ENCODE data around the gene CLUH.

CLUH gene

DNA sequence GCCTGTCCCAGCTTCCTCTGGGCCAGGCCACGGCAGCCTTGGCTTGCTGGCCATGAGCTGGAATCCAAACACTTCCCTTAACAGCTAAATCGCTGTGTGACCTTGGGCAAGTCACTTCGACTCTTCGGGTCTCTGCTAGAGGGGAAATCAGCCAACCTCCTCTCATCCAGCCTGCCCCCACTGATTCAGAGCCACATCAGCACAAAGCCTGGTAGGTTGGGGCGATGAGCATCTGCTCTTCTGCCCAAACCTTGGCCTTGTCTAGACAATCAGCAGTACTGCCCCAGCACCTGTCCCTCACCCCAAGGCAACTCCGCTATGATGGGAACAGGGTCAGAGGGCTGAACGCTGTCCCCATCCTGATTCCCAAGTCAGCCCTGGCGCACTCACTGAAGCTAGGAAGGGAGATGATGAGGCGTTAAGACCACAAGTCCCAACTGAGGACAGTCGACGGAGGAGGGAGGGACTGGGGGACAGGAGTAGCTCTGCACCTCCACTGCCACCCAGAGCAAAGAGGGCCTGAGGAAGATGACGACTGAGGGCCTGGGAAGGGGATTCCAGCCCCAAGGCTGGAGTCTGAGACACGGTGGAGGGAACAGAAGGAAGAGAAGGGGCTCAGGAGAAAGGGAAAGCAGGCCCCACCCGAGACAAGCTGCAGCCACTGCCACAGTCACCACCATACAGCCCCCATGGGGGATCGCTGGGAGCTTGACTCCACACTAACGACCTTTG, 1.3 kb downstream of the CLUH start:
- peak overlapping the region; percentile 79 for H3K4me3 ChIP-seq (ENCODE audit: low read depth, low read length)
- TF ChIP-seq, protein P1, sequence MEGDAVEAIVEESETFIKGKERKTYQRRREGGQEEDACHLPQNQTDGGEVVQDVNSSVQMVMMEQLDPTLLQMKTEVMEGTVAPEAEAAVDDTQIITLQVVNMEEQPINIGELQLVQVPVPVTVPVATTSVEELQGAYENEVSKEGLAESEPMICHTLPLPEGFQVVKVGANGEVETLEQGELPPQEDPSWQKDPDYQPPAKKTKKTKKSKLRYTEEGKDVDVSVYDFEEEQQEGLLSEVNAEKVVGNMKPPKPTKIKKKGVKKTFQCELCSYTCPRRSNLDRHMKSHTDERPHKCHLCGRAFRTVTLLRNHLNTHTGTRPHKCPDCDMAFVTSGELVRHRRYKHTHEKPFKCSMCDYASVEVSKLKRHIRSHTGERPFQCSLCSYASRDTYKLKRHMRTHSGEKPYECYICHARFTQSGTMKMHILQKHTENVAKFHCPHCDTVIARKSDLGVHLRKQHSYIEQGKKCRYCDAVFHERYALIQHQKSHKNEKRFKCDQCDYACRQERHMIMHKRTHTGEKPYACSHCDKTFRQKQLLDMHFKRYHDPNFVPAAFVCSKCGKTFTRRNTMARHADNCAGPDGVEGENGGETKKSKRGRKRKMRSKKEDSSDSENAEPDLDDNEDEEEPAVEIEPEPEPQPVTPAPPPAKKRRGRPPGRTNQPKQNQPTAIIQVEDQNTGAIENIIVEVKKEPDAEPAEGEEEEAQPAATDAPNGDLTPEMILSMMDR (conservative IDR thresholded peaks at IDR 0.05; ENCODE audit: low read depth, low read length): no peak

DNA sequence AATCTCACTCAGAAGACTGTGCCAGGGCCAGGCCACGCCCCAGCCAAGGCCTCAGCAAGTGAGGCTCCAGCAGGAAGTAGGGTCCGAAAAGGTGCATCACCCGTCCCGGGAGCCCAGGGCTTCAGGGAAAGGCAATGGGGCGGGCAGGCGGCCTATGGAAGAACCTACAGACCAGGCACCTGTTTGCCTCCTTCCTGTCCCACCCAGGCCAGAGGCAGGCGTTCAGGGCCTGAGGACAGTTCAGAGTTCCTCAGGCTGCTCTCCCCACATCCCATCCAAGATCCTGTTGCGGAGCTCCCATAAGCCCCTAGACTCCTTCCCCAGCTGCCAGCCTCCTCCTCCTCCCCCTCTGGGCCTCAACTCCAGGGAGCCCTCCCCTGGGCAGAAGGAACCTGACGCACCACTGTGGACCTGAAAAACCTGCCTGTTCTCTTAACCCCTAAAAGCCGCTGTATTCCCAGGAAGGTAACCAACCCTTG, 2.3 kb downstream of the CLUH start:
- DNase-seq (ENCODE audit: low read depth): no peak
- TF ChIP-seq, protein P1 (conservative IDR thresholded peaks at IDR 0.05; ENCODE audit: low read depth, low read length): no peak
- H3K4me3 ChIP-seq (ENCODE audit: low read depth, low read length): no peak overlapping the region

More for the DNA sequence above, 1.3 kb downstream of the CLUH start:
- DNase-seq (ENCODE audit: low read depth): no peak

- TF ChIP-seq, protein P1 (conservative IDR thresholded peaks at IDR 0.05; ENCODE audit: low read depth, low read length): no peak
- no peak for DNase-seq (ENCODE audit: low read depth)
- no peak overlapping the region for H3K4me3 ChIP-seq (ENCODE audit: low read depth, low read length)
These were observed 2.9 kb downstream of the CLUH start for GRCh38 chr17:2708585-2709182.

DNA sequence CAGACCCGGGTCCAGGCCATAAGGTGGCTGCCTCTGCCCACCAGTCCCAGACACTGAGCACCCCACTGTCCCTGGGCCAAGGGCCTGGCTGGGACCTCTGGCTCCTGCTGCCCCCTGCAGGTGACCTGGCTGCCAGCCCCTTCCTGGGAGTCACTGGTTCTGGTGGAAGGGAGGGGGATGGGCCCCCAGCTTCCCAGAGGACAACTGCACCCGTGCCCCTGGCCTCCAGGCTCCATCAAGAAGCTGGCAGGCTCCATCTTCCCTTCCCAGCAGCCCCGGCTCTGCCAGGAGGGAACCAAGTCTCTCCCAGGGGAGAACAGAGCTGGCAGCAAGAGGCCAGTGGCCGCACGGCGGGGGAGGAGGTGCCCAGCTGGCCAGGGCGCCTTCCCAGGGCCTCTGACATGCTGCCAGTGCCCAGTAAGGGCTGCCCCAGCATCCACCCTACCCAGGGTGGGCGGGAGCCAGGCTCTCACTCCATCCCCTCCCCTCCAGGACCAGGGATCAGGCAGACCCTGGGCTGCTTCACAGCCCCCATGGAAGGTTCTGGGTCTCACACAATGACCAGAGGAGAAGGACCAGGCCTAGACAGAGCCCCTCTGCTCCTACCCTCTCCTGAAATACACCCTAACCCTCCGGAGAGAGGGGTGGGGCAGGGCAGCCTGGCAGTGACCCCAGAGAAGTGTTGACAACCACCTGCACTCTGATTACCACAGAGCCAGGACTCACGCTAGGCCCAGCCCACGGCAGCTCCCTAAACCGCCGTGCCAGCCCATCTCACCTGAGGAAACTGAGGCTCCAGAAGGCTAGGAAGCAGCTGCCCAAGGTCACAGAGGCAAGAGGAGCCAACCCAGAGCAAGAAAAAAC, 3.6 kb downstream of the CLUH start:
- H3K4me3 ChIP-seq (ENCODE audit: low read depth, low read length): no peak overlapping the region

DNA sequence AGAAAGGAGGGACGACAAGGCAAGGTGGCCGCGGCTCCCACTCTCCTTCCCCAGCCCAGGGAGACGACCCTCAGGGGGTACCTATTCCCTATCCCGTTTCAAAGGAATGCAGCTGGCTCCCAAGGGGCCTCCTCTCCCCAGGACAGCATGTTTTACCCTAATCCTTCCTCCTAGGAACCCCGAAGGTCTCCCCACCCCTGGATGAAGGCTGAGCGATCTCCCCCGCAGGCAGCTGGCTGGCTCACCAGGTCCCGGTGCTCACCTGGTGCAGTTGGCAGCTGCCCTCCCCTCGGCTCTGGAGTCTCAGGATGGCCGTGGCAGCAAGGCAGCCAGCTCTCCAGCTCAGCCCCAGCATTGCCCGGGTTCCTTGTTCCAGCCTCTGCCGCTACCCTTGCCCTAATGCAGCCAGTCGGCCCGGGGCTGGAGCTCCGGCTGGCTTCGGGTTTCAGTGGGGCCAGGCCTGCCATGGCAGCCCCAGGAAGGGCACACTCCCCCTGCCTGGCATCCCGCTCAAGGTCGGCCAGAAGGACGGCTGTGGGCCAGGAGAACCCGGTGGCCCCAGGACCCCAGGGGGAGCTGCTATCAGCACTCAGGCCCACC, 4.6 kb downstream of the CLUH start:
- DNase-seq (ENCODE audit: low read depth): no peak
- H3K4me3 ChIP-seq (ENCODE audit: low read depth, low read length): no peak overlapping the region
- TF ChIP-seq, protein P1 (conservative IDR thresholded peaks at IDR 0.05; ENCODE audit: low read depth, low read length): no peak

More for the DNA sequence above, 3.6 kb downstream of the CLUH start:
- peak; percentile 20 for DNase-seq (ENCODE audit: low read depth)
- TF ChIP-seq, protein P1 (conservative IDR thresholded peaks at IDR 0.05; ENCODE audit: low read depth, low read length): peak; percentile 54

DNA sequence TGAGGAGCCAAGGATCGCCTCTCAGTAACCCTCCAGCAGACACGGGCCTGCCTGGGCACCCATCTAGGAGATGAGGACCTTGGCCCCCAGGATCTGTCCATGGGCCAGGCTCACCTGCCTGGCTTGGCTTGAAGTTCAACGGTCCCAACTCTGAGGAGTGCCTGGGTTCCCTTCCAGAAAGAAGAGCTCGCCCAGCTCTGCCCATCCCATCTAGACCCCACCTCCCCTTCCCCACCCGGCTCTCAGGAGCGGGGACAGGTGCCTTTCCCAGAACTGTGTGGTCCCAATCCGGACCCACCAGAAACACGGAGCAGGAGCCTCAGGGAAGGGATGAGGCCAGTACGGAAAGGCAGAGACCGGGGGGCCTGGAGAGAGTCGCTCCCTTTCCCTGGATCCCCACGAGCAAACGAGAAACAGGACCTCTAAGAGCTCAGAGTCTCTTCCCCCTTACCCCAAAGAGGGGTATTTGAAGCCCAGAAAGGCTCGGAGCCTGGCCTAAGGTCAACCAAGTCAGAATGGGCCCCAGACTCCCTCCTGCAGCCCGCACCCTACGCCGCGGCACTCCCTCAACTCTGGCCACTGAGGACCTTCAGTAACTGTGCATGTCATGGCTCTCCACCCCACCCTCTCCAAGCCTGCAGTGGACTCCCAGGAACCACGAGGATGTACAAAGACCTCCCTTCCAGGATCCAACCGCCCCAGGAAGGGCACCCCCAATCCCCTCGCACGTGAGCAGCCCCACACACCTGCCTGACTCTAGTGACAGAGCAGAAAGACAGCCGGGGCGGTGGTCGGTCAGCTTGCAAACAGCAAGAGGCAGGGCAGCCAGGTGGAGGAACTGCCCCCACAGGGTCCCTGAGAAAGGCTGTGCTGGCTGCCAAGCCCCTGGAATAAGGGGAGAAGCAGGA, 5.4 kb downstream of the CLUH start:
- TF ChIP-seq, protein P1 (conservative IDR thresholded peaks at IDR 0.05; ENCODE audit: low read depth, low read length): no peak
- no peak for DNase-seq (ENCODE audit: low read depth)
- no peak overlapping the region for H3K4me3 ChIP-seq (ENCODE audit: low read depth, low read length)
